ENCODE results near the gene COL4A3. TPM values are rescaled to one million over a fixed set of nuclear protein-coding genes. Genes with fewer than 3 reads are reported as not detected.

The COL4A3 gene
- total RNA-seq, 1 donor from 2014 or later, result not detected

GRCh38 chr2:227150222-227150936 is 14.0 kb upstream of the COL4A3 start:
- H3K27me3 Mint-ChIP-seq (ENCODE audit: low read depth), result peaks cover 15% of the 10 kb centered on the region
- peaks cover 10% of the 10 kb centered on the region for H3K9me3 Mint-ChIP-seq
- H3K4me1 Mint-ChIP-seq, result no peaks in the 10 kb centered on the region
- no peak for TF ChIP-seq CTCF (IDR thresholded peaks at IDR 0.05; ENCODE audit: unreplicated experiment)
- no peaks in the 10 kb centered on the region for H3K36me3 Mint-ChIP-seq
- no peak overlapping the region for H3K27ac Mint-ChIP-seq
- H3K4me3 Mint-ChIP-seq, result no peak overlapping the region
- DNase-seq (ENCODE audit: low spot score in 2 of 2, unreplicated experiment in 2 of 2), result no peak

GRCh38 chr2:227152093-227152766 is 12.2 kb upstream of the COL4A3 start:
- no peak for DNase-seq (ENCODE audit: low spot score in 2 of 2, unreplicated experiment in 2 of 2)
- no peaks in the 10 kb centered on the region for H3K4me1 Mint-ChIP-seq
- no peak overlapping the region for H3K27ac Mint-ChIP-seq
- peaks cover 3% of the 10 kb centered on the region for H3K9me3 Mint-ChIP-seq
- no peaks in the 10 kb centered on the region for H3K36me3 Mint-ChIP-seq
- no peak overlapping the region for H3K4me3 Mint-ChIP-seq
- peaks cover 30% of the 10 kb centered on the region for H3K27me3 Mint-ChIP-seq (ENCODE audit: low read depth)
- TF ChIP-seq CTCF (IDR thresholded peaks at IDR 0.05; ENCODE audit: unreplicated experiment), result no peak

GRCh38 chr2:227153307-227153706 is 11.1 kb upstream of the COL4A3 start:
- Mint-ChIP-seq H3K4me1 (no peaks in the 10 kb centered on the region), H3K36me3 (no peaks in the 10 kb centered on the region), H3K9me3 (peaks cover 3% of the 10 kb centered on the region), H3K27me3 (ENCODE audit: low read depth) (peaks cover 34% of the 10 kb centered on the region), H3K27ac (no peak overlapping the region), H3K4me3 (no peak overlapping the region)
- no peak for TF ChIP-seq CTCF (IDR thresholded peaks at IDR 0.05; ENCODE audit: unreplicated experiment)
- DNase-seq (ENCODE audit: low spot score in 2 of 2, unreplicated experiment in 2 of 2), result no peak

- H3K27me3 Mint-ChIP-seq (ENCODE audit: low read depth), result peaks cover 38% of the 10 kb centered on the region
- no peak for TF ChIP-seq CTCF (IDR thresholded peaks at IDR 0.05; ENCODE audit: unreplicated experiment)
- no peaks in the 10 kb centered on the region for H3K4me1 Mint-ChIP-seq
- peaks cover 5% of the 10 kb centered on the region for H3K9me3 Mint-ChIP-seq
- no peaks in the 10 kb centered on the region for H3K36me3 Mint-ChIP-seq
- no peak for DNase-seq (ENCODE audit: low spot score in 2 of 2, unreplicated experiment in 2 of 2)
- H3K27ac Mint-ChIP-seq, result no peak overlapping the region
- no peak overlapping the region for H3K4me3 Mint-ChIP-seq
These were observed 10.5 kb upstream of the COL4A3 start for GRCh38 chr2:227153758-227154486.

GRCh38 chr2:227154986-227155774 is 9.2 kb upstream of the COL4A3 start:
- no peak overlapping the region for H3K27ac Mint-ChIP-seq
- TF ChIP-seq CTCF (IDR thresholded peaks at IDR 0.05; ENCODE audit: unreplicated experiment), result no peak
- no peak for DNase-seq (ENCODE audit: low spot score in 2 of 2, unreplicated experiment in 2 of 2)
- no peaks in the 10 kb centered on the region for H3K4me1 Mint-ChIP-seq
- H3K9me3 Mint-ChIP-seq, result peaks cover 8% of the 10 kb centered on the region
- H3K36me3 Mint-ChIP-seq, result no peaks in the 10 kb centered on the region
- peaks cover 51% of the 10 kb centered on the region for H3K27me3 Mint-ChIP-seq (ENCODE audit: low read depth)
- H3K4me3 Mint-ChIP-seq, result no peak overlapping the region
